CD4-positive, alpha-beta T cell treated with Interleukin-2 at 100 ng/mL for 4 hours (primary cell): Measurements from ENCODE around the gene MRPL18.
"Not testable (repeated sequence)": the region's sequence is repeated elsewhere in the genome, so short reads cannot be mapped to it uniquely, and the experiment has no call there.

ENCODE experiments used
- DNase-seq: peaks from one replicate; pipeline ENCODE4 v3.0.0-alpha.2; 2020; ENCODE audit warnings: low spot score

Gene MRPL18

GRCh38 chr6:159817951-159818739, 27.9 kb downstream of the MRPL18 start:
- DNase-seq: no peak

GRCh38 chr6:159819098-159819497, 28.8 kb downstream of the MRPL18 start:
- no peak for DNase-seq

DNA sequence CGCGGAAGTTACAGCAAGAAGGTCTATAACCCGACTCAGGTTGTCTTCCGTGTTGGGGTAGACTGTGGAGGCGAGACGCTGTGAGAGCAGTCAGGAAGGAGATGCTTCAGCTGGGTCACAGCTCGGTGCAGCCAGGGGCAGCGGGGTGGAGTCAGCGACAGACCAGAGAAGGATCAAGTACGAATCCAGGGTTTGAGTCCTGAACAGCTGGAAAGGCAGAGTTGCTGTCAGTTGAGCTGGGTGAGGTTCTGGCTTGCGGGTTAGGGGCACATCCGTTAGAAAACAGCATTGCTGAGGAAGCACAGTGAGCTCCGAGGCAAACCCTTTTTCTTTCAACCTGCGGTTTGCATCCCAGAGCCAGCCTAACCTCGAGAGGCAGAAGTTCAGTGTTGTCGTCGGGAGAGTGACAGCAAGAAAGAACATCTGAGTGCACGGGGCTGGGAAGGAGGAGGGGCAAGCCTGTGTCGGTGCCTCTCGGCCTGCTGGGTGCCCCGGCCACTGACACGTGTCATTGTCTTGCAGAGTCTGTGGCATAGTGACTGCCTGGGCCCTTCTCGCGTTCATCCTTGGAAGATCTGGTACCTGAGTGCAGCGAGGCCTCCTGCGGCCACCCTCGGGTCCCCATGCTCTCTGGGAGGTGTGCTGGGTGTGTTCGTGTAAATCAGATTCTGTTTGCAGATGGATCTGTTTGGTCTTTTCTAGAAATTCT, 29.8 kb downstream of the MRPL18 start:
- peak; percentile 39 for DNase-seq

GRCh38 chr6:159821122-159821521, 30.9 kb downstream of the MRPL18 start:
- no peak for DNase-seq

- DNase-seq: no peak
These were observed 31.5 kb downstream of the MRPL18 start for GRCh38 chr6:159821726-159822125.

DNA sequence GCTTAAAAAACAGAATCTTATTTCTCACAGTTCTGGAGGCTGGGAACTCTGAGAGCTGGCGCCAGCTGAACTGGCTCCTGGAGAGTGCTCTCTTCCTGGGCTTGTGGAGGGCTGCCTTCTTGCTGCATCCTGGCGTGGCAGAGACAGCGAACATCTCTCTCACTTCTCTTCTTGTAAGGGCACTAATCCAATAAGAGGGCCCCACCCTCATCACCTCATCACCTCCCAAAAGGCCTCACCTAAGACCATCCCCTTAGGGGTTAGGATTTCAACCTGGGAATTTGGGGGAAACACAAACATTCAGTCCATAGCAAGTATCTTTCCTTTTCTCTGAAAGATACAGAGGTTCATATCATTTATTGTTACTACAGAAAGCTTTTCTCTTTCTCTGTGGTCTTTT, 33.7 kb downstream of the MRPL18 start:
- DNase-seq: no peak

GRCh38 chr6:159824690-159825089, 34.4 kb downstream of the MRPL18 start:
- not testable (repeated sequence) for DNase-seq

- no peak for DNase-seq
These were observed 35.7 kb downstream of the MRPL18 start for GRCh38 chr6:159826004-159826403.

DNA sequence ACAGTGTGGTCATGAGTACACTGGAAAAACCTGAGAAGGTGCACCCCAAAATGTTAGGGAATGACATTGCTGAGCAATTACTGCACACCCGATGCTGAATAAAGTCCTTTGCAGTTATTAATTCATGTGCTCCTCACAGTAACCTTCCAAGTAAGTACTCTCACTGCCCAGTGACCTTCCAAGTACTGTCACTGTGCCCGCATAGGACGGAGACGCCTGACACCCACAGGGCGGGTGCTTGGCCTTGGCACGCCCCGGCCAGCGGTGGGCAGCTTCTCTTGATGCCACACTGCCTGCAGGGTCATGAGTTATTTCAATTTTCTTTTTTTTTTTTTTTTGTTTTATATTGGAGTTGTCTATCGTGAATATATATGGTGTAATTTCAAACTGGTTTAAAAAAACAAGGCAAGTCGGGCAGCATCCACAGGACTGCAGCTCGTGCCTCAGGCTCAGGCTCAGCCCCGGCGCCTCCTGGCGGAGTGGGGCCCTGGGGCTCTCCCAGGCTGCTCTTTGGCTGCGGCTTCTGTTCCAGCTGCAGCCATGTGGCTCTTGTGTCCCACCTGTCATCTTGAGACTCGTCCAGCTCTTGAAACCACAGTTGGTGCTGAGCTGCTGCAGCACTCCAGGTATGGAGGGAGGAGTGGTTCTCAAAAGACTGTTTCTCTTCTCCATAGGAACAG, 36.8 kb downstream of the MRPL18 start:
- no peak for DNase-seq

DNA sequence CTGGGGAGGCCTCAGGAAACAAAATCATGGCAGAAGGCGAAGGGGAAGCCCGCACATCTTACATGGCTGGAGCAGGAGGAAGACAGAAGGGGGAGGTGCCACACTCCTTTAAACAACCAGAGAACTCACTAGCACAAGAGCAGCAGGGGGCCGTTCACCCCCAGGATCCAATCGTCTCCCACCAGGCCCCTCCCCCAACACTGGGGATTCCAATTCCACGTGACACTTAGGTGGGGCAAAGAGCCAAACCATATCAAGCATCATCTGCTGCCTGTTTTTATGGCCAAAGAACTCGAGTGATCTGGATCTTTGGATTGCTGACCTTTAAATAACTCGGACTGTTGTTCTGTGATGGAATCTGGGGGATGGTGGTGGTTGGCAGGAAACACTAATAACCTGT, 37.8 kb downstream of the MRPL18 start:
- no peak for DNase-seq

GRCh38 chr6:159829526-159829925, 39.3 kb downstream of the MRPL18 start:
- DNase-seq: no peak

DNA sequence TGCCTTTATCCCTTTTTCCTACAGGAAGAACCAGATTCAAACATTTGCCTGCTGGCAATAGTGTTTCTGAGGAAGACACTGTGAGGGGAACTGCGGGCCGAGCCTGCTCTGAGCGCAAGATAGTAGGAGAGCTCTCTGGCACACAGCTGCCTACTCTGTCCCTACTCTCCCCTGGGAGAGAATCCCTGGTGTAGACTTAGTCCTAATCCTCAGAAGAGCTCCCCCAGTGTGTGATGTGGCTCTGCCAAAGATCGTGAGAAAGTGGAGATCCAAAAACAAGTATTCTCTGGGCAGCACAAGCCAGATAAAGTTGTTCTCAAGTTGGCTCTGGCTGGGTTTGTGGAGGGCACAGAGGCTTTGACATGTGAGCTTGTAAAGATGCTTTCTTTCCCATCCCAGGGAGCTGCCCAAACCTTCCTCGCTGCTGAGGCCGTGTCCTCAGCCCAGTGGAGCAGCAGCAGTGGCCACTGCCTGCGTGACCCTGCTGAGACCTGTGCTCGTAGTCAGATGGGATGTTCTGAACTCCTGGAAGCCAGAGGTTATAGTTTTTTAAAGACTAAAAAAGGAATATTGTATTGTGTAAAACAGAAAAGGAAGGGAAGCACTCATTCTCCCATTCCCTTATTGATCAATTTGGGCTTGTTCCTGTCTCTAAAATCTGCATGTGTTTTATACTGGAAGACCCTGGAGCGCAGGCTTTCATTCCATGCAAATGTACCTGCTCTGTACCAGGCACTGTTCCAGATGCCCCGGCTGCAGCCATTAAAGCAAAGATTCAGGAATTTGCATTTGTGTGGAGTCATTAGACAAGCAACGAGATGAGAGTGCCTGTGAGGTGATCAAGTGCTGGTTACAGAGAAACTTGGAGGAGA, 40.5 kb downstream of the MRPL18 start:
- no peak for DNase-seq

GRCh38 chr6:159831373-159831679, 41.1 kb downstream of the MRPL18 start:
- no peak for DNase-seq

DNA sequence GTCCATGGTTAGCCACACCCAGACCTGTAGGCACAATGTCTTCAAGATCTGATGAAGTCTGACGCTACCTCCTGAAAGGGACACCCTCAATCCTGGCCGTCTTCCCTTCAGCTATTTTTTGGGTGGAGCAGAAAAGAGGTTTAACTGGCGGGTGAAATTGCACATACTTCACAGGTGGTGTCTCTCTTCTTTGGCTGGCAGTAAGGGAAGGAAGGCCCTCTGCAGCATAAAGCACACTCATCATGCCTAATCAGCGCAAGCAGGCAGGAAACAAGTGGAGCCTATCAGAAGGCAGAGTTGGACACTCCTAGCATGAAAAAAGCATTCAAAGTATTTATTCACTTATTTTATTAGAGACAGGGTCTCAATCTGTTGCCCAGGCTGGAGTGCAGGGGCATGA, 42.7 kb downstream of the MRPL18 start:
- no peak for DNase-seq

GRCh38 chr6:159833556-159833955, 43.3 kb downstream of the MRPL18 start:
- DNase-seq: no peak

GRCh38 chr6:159833997-159834603, 43.8 kb downstream of the MRPL18 start:
- no peak for DNase-seq

DNA sequence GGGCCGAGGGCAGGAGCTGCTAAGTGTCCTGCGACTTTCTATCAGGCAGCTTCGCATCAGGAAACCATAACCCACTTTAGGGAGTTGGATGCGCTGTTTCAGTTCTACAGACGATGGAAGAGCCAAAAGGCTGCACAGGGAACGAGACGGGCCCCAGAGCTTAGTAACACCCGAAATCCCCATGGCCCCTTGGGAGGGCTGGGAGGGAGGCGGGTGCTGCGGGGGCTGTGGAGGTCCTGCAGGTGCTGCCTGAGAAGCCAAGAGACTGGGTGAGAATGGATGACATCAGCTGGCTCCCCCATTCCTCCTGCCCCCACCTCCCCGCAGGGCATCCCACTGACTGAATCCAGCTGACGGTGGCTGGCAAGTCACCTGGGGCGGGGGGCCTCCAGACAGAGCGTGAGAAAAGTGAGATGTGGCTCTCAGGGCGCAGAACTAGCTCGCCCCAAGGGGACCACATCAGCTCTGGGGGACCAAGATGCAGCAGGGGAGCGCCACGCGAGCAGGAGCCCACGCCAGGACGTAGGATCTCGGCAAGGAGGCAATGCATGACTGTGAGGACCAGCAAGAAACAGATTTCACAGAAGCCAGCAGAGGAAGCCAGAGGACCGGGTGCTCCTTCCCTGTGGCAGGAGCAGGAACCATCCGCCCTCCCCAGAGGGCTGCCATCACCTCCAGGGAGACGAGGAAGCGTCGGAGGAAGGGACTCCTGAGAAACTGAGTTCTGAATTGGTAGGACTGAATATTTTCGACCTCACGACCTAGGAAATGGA, 46.6 kb downstream of the MRPL18 start:
- DNase-seq: no peak

DNA sequence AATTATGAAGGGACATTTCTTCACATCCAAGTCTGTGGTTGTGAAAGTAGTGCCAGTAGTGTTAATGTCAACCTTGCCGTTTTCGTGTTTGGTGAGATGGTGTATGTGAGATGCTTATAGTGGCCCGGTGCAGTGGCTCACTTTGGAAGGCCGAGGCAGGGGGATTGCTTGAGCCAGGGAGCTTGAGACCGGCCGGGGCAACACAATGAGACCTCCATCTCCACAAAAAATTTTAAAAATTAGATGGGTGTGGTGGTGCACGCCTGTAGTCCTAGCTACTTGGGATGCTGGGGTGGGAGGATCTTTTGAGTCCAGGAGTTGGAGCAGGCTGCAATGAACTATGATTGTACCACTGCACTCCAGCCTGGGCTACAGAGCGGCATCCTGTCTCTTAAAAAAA, 47.2 kb downstream of the MRPL18 start:
- DNase-seq: no peak

GRCh38 chr6:159838020-159838744, 47.9 kb downstream of the MRPL18 start:
- no peak for DNase-seq

DNA sequence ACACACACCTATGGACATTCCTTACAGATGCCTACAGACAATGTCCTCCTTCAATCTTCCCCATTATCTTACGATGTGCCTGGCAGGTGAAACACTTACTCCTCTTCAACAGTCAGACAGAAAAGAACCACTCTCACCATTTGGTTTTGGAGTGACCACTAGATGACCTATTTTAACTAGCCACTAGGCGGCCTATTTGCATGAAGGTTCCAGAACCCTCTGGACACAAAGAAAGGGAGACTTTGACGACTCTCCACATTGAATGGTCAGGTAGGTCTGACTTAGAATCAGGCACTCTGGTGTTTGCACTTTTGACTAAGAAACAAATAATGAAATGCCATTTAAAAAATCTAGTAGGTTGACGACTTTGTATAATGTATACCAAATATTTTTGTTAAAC, 51.8 kb downstream of the MRPL18 start:
- no peak for DNase-seq
